HG02852 (cell line): ENCODE data around the gene PDE4D.

ENCODE experiments used
- ATAC-seq: cut with Tn5 transposase; IDR thresholded peaks from one replicate; pipeline ENCODE4 v1.9.1; 2021; ENCODE audit warnings: mild to moderate bottlenecking, moderate library complexity; ENCODE audit not compliant: unreplicated experiment

The PDE4D gene

GRCh38 chr5:59199868-59200267, 693.7 kb downstream of the PDE4D start:
- ATAC-seq: no peak

- ATAC-seq: no peak
Observed at GRCh38 chr5:59198832-59199231, 694.7 kb downstream of the PDE4D start.

GRCh38 chr5:59198365-59198764, 695.2 kb downstream of the PDE4D start:
- no peak for ATAC-seq

- ATAC-seq: no peak
Observed at GRCh38 chr5:59197911-59198310, 695.6 kb downstream of the PDE4D start.

GRCh38 chr5:59193616-59194319, 699.8 kb downstream of the PDE4D start:
- no peak for ATAC-seq

- no peak for ATAC-seq
Observed at GRCh38 chr5:59190746-59191145, 702.8 kb downstream of the PDE4D start.

GRCh38 chr5:59189472-59190244, 703.9 kb downstream of the PDE4D start:
- no peak for ATAC-seq

GRCh38 chr5:59188419-59189225, 704.9 kb downstream of the PDE4D start:
- peak; percentile 77 for ATAC-seq

- no peak for ATAC-seq
Observed at GRCh38 chr5:59187857-59188256, 705.7 kb downstream of the PDE4D start.

- no peak for ATAC-seq
Observed at GRCh38 chr5:59186623-59187022, 706.9 kb downstream of the PDE4D start.

GRCh38 chr5:59185757-59186385, 707.7 kb downstream of the PDE4D start:
- ATAC-seq: no peak

- no peak for ATAC-seq
Observed at GRCh38 chr5:59184769-59185168, 708.8 kb downstream of the PDE4D start.

- ATAC-seq: no peak
Observed at GRCh38 chr5:59182760-59183159, 710.8 kb downstream of the PDE4D start.

- ATAC-seq: peak; percentile 89
Observed at GRCh38 chr5:59180515-59180914, 713.0 kb downstream of the PDE4D start.

- no peak for ATAC-seq
Observed at GRCh38 chr5:59179704-59180103, 713.8 kb downstream of the PDE4D start.

- ATAC-seq: no peak
Observed at GRCh38 chr5:59178482-59178881, 715.0 kb downstream of the PDE4D start.

GRCh38 chr5:59178071-59178470, 715.5 kb downstream of the PDE4D start:
- peak; percentile 35 for ATAC-seq

GRCh38 chr5:59177644-59178043, 715.9 kb downstream of the PDE4D start:
- no peak for ATAC-seq

GRCh38 chr5:59174248-59174844, 719.2 kb downstream of the PDE4D start:
- ATAC-seq: peak; percentile 48

- no peak for ATAC-seq
Observed at GRCh38 chr5:59173578-59173977, 719.9 kb downstream of the PDE4D start.

GRCh38 chr5:59171131-59171530, 722.4 kb downstream of the PDE4D start:
- ATAC-seq: no peak
